K562 (cell line): ENCODE data around the gene STEAP3.

Experiments used
- CBX8 ChIP-seq: fragments of 200-600 bp; sonication (generic); IDR thresholded peaks from 2 replicates; pipeline ENCODE4 v1.6.1; 2012; ENCODE audit warnings: borderline replicate concordance, mixed run types, low read depth, mild to moderate bottlenecking, moderate library complexity, mixed read lengths, low read length, control low read depth, inconsistent platforms; ENCODE audit not compliant: poor library complexity, severe bottlenecking; ENCODE audit errors: extremely low read depth
- CUX1 ChIP-seq: fragments of 200-800 bp; sonication (Bioruptor generic); IDR thresholded peaks from 2 replicates; pipeline ENCODE4 v1.6.1; 2016; ENCODE audit warnings: missing genetic modification characterization, missing compliant biosample characterization
- ELK1 ChIP-seq: sonication (generic); formaldehyde crosslinking; IDR thresholded peaks from 2 replicates; pipeline ENCODE4 v1.8.1; 2022; ENCODE audit warnings: missing genetic modification reagents
- NR4A1 ChIP-seq, 2 experiments: fragments of 250-450 bp in 1 of 2; fragments of 450-650 bp in 1 of 2; sonication (Bioruptor Pico) in 1 of 2; IDR thresholded peaks; 2 replicates each; pipeline versions ENCODE4 v1.4.0 to v1.6.1; 2016 to 2020; ENCODE audit warnings: mild to moderate bottlenecking in 2 of 2, missing compliant biosample characterization in 1 of 2, missing genetic modification characterization in 1 of 2, moderate library complexity in 1 of 2
- POLR2A ChIP-seq: fragments of 450-650 bp; conservative IDR thresholded peaks from 2 replicates; pipeline ENCODE4 v1.6.1; 2016
- POLR2AphosphoS5 ChIP-seq: IDR thresholded peaks from 2 replicates; pipeline ENCODE4 v1.6.1; 2011; ENCODE audit warnings: mild to moderate bottlenecking, low read depth, low read length, moderate library complexity; ENCODE audit not compliant: control insufficient read depth, insufficient read depth
- SREBF2 ChIP-seq: sonication (generic); formaldehyde crosslinking; IDR thresholded peaks from 2 replicates; pipeline ENCODE4 v1.4.0; 2020; ENCODE audit warnings: mild to moderate bottlenecking, missing genetic modification reagents
- TCF7L2 ChIP-seq: fragments of 150-350 bp; IDR thresholded peaks from 2 replicates; pipeline ENCODE4 v1.6.1; 2016; ENCODE audit warnings: low read depth, mild to moderate bottlenecking, low read length, moderate library complexity
- ZNF133 ChIP-seq: fragments of 250-450 bp; sonication (Bioruptor Pico); IDR thresholded peaks from 2 replicates; pipeline ENCODE4 v1.4.0; 2020; ENCODE audit warnings: mild to moderate bottlenecking

- TF ChIP-seq NR4A1 (CRISPR knock-in tag; IDR thresholded peaks at IDR 0.05) (no peak), NR4A1 (tag; IDR thresholded peaks at IDR 0.05) (no peak), TCF7L2 (no peak), CUX1 (CRISPR knock-in tag) (no peak), CBX8 (no peak), SREBF2 (no peak), POLR2AphosphoS5 (no peak), POLR2A (no peak), ZNF133 (CRISPR knock-in tag) (no peak), ELK1 (no peak)
These were observed 18.9 kb downstream of the STEAP3 start for GRCh38 chr2:119242276-119243119.
